Measurements from ENCODE around the gene TUBB3. TPM values are rescaled to one million over a fixed set of nuclear protein-coding genes. Genes with fewer than 3 reads are reported as not detected.
A peak's percentile ranks its signal among the peaks of the same experiment; 100 is the strongest.

Gene TUBB3
- total and polyA plus RNA-seq, 2 experiments from 2014 or later = 4.6 to 7.5 TPM

DNA sequence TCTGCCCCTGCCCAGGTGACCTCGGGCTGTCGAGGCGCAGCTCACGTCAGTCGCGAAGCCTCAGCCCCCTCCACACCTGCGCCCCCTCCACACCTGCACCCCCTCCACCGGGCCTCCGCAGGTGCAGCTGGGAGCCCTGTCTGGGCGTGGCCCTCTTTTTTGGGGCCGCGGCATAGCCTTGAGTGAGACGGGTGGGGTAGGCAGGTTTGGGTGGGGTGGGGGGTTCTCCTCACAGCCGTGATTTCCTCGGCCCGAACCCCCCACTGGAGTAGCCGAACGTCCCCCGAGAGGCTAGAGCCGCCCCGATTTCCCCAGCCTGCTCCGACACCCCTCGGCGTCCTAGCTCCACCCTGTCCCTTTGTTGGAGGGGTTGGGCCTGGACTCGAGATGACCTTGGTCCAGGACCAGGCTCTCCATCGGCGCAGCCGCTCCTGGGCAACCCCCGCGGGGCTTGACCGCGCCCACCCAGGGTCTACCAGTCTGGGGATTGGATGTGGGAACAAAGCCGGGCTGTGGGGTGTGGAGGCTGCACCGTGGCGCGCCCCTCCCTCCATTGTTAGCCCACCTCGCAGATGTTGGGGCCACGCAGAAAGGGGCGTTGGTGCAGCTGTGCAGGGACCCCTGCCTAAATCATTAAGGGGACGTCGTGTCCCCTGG is 626 bp downstream of the TUBB3 start:
- H3K27me3 ChIP-seq = peaks cover 38% of the 10 kb centered on the region
- no peak for TF ChIP-seq CTCF (IDR thresholded peaks at IDR 0.05; ENCODE audit: low read depth, low read length)
- no peaks in the 10 kb centered on the region for H3K36me3 ChIP-seq
- H3K4me1 ChIP-seq (ENCODE audit: low read depth) = no peaks in the 10 kb centered on the region
- DNase-seq (ENCODE audit: low read depth in 1 of 2, low spot score in 1 of 2) = no peak
- H3K9me3 ChIP-seq (ENCODE audit: low read depth) = no peaks in the 10 kb centered on the region
- H3K4me3 ChIP-seq = peak overlapping the region; percentile 64
- H3K27ac ChIP-seq = no peak overlapping the region

DNA sequence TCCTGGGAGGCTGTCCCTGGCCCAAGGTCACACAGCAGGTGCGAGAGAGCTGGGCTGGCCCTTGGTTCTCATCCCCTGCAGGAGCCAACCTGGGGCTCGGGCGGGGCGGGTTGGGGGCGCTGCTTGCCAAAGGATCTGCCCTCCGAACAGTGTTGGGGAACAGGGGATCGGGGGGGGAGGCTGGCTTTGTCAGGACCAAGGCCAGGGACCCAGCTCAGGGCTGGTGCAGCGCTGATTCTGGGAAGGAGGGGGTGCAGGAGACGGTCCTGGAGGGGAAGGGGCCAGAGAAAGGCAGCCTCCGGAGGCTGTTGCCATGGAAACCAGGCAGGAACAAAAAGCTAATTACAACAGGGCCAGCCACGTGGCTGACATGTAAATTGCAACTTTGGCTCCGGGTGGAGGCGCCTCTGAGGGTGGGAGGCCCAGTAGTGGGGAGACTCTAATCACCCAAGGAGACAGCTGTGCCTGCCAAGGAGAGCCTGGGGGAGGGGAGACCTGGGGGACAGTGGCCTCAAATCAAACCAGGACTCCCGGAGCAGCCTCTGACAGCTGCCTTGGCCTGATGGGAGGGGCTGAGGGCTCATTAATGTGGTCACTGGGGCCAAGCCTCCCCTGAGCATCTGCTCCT is 1.3 kb downstream of the TUBB3 start:
- no peak overlapping the region for H3K4me3 ChIP-seq
- peaks cover 38% of the 10 kb centered on the region for H3K27me3 ChIP-seq
- no peak overlapping the region for H3K27ac ChIP-seq
- no peaks in the 10 kb centered on the region for H3K36me3 ChIP-seq
- H3K4me1 ChIP-seq (ENCODE audit: low read depth) = no peaks in the 10 kb centered on the region
- no peaks in the 10 kb centered on the region for H3K9me3 ChIP-seq (ENCODE audit: low read depth)
- TF ChIP-seq CTCF (IDR thresholded peaks at IDR 0.05; ENCODE audit: low read depth, low read length) = no peak
- DNase-seq (ENCODE audit: low read depth in 1 of 2, low spot score in 1 of 2) = peak; percentile 54 to 68

GRCh38 chr16:89924925-89925307 is 1.8 kb downstream of the TUBB3 start:
- Histone ChIP-seq H3K9me3 (ENCODE audit: low read depth) (no peaks in the 10 kb centered on the region), H3K4me3 (no peak overlapping the region), H3K27me3 (peaks cover 38% of the 10 kb centered on the region), H3K36me3 (no peaks in the 10 kb centered on the region), H3K4me1 (ENCODE audit: low read depth) (no peaks in the 10 kb centered on the region), H3K27ac (no peak overlapping the region)
- no peak for DNase-seq (ENCODE audit: low read depth in 1 of 2, low spot score in 1 of 2)
- no peak for TF ChIP-seq CTCF (IDR thresholded peaks at IDR 0.05; ENCODE audit: low read depth, low read length)

GRCh38 chr16:89925596-89926079 is 2.5 kb downstream of the TUBB3 start:
- Histone ChIP-seq H3K27ac (no peak overlapping the region), H3K4me1 (ENCODE audit: low read depth) (no peaks in the 10 kb centered on the region), H3K36me3 (no peaks in the 10 kb centered on the region), H3K9me3 (ENCODE audit: low read depth) (no peaks in the 10 kb centered on the region), H3K27me3 (peaks cover 38% of the 10 kb centered on the region), H3K4me3 (peak overlapping the region; percentile 39)
- TF ChIP-seq CTCF (IDR thresholded peaks at IDR 0.05; ENCODE audit: low read depth, low read length) = no peak
- DNase-seq (ENCODE audit: low read depth in 1 of 2, low spot score in 1 of 2) = no peak

DNA sequence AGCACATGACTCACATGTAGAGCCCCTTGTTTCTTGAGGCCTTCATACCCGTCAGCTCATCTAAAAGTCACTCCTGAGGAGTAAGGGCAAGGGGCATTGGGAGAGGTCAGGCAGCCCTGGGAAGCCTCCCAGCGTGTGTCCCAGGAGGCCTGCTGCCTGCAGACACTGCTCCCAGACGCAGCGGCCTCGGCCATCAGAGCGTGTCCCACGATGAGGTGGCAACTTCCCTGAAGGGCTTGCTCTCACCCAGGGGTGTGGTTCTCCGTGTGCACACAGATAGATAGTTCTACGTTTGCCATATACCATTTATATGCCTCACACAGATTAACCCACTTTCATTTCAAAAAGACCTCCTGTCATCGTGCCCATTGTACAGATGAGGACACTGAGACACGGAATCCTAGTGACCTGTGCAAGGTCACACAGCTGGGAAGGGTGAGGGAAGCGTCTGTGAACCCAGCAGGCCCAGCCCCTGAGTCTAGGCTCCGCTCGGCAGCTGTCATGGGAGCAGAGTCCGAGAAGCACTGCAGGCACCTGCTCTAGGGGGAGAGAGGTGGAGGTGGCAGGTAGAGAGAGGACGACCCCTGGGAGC is 8.3 kb downstream of the TUBB3 start:
- H3K4me1 ChIP-seq (ENCODE audit: low read depth) = no peaks in the 10 kb centered on the region

More for the DNA sequence above, 8.3 kb downstream of the TUBB3 start:
- H3K4me3 ChIP-seq = no peak overlapping the region
- no peak for DNase-seq (ENCODE audit: low read depth in 1 of 2, low spot score in 1 of 2)
- TF ChIP-seq CTCF (IDR thresholded peaks at IDR 0.05; ENCODE audit: low read depth, low read length) = no peak
- no peak overlapping the region for H3K27ac ChIP-seq
- H3K9me3 ChIP-seq (ENCODE audit: low read depth) = no peaks in the 10 kb centered on the region
- H3K27me3 ChIP-seq = no peaks in the 10 kb centered on the region
- H3K36me3 ChIP-seq = no peaks in the 10 kb centered on the region
